Measurements from ENCODE around the gene PLA2G2D. TPM values are rescaled to one million over a fixed set of nuclear protein-coding genes. Genes with fewer than 3 reads are reported as not detected.

Gene PLA2G2D
- total and polyA plus RNA-seq, 2 experiments from 2014 or later: not detected

- Histone ChIP-seq H3F3A (replicated peaks; ENCODE audit: low read depth) (no peaks in the 10 kb centered on the region), H3K4me3 (no peak overlapping the region), H3K4me2 (no peak overlapping the region), H2AFZ (no peak overlapping the region), H3K9me2 (ENCODE audit: insufficient read depth) (no peaks in the 10 kb centered on the region), H3K79me2 (replicated peaks; ENCODE audit: insufficient read depth) (no peaks in the 10 kb centered on the region), H3K27ac (ENCODE audit: low read depth) (no peak overlapping the region), H3K27me3 (ENCODE audit: insufficient read depth) (no peaks in the 10 kb centered on the region), H3K36me3 (ENCODE audit: insufficient read depth) (no peaks in the 10 kb centered on the region; the same call in 1 of the 2 replicates), H4K20me1 (replicated peaks; ENCODE audit: insufficient read depth) (no peaks in the 10 kb centered on the region), H3K4me1 (ENCODE audit: insufficient read depth) (no peaks in the 10 kb centered on the region)
- DNase-seq (ENCODE audit: low spot score) (no peak), ATAC-seq (no peak)
- TF ChIP-seq JUNB (IDR thresholded peaks at IDR 0.05; ENCODE audit: unreplicated experiment) (no peak), REST (IDR thresholded peaks at IDR 0.05; ENCODE audit: unreplicated experiment) (no peak), CREB1 (CRISPR knock-in tag; IDR thresholded peaks at IDR 0.05; ENCODE audit: low read depth) (no peak), NANOG (IDR thresholded peaks at IDR 0.05; ENCODE audit: borderline replicate concordance) (no peak), ZNF114 (CRISPR knock-in tag; IDR thresholded peaks at IDR 0.05) (no peak), STAT1 (IDR thresholded peaks at IDR 0.05; ENCODE audit: unreplicated experiment) (no peak)
- TF ChIP-seq, protein P1, sequence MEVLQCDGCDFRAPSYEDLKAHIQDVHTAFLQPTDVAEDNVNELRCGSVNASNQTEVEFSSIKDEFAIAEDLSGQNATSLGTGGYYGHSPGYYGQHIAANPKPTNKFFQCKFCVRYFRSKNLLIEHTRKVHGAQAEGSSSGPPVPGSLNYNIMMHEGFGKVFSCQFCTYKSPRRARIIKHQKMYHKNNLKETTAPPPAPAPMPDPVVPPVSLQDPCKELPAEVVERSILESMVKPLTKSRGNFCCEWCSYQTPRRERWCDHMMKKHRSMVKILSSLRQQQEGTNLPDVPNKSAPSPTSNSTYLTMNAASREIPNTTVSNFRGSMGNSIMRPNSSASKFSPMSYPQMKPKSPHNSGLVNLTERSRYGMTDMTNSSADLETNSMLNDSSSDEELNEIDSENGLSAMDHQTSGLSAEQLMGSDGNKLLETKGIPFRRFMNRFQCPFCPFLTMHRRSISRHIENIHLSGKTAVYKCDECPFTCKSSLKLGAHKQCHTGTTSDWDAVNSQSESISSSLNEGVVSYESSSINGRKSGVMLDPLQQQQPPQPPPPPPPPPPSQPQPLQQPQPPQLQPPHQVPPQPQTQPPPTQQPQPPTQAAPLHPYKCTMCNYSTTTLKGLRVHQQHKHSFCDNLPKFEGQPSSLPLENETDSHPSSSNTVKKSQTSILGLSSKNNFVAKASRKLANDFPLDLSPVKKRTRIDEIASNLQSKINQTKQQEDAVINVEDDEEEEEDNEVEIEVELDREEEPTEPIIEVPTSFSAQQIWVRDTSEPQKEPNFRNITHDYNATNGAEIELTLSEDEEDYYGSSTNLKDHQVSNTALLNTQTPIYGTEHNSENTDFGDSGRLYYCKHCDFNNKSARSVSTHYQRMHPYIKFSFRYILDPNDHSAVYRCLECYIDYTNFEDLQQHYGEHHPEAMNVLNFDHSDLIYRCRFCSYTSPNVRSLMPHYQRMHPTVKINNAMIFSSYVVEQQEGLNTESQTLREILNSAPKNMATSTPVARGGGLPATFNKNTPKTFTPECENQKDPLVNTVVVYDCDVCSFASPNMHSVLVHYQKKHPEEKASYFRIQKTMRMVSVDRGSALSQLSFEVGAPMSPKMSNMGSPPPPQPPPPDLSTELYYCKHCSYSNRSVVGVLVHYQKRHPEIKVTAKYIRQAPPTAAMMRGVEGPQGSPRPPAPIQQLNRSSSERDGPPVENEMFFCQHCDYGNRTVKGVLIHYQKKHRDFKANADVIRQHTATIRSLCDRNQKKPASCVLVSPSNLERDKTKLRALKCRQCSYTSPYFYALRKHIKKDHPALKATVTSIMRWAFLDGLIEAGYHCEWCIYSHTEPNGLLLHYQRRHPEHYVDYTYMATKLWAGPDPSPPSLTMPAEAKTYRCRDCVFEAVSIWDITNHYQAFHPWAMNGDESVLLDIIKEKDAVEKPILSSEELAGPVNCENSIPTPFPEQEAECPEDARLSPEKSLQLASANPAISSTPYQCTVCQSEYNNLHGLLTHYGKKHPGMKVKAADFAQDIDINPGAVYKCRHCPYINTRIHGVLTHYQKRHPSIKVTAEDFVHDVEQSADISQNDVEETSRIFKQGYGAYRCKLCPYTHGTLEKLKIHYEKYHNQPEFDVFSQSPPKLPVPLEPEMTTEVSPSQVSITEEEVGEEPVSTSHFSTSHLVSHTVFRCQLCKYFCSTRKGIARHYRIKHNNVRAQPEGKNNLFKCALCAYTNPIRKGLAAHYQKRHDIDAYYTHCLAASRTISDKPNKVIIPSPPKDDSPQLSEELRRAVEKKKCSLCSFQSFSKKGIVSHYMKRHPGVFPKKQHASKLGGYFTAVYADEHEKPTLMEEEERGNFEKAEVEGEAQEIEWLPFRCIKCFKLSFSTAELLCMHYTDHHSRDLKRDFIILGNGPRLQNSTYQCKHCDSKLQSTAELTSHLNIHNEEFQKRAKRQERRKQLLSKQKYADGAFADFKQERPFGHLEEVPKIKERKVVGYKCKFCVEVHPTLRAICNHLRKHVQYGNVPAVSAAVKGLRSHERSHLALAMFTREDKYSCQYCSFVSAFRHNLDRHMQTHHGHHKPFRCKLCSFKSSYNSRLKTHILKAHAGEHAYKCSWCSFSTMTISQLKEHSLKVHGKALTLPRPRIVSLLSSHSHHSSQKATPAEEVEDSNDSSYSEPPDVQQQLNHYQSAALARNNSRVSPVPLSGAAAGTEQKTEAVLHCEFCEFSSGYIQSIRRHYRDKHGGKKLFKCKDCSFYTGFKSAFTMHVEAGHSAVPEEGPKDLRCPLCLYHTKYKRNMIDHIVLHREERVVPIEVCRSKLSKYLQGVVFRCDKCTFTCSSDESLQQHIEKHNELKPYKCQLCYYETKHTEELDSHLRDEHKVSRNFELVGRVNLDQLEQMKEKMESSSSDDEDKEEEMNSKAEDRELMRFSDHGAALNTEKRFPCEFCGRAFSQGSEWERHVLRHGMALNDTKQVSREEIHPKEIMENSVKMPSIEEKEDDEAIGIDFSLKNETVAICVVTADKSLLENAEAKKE (CRISPR knock-in tag; IDR thresholded peaks at IDR 0.05): no peak
- Mint-ChIP-seq H3K27ac (no peak overlapping the region), H3K36me3 (ENCODE audit: low read depth) (no peaks in the 10 kb centered on the region; the same call in 2 of the 3 replicates), H3K4me1 (peaks cover 5% of the 10 kb centered on the region; the same call in 1 of the 3 replicates), H3K4me3 (no peak overlapping the region), H3K9me3 (no peaks in the 10 kb centered on the region; the same call in 2 of the 3 replicates), H3K27me3 (ENCODE audit: insufficient read depth, low read depth, poor library complexity) (peaks cover 8% of the 10 kb centered on the region)
Observed at GRCh38 chr1:20075345-20075744, 44.0 kb downstream of the PLA2G2D start.

Measured in GM23338 (cell line).